ENCODE measurements around the gene A1CF.
"Not testable (repeated sequence)": the region's sequence is repeated elsewhere in the genome, so short reads cannot be mapped to it uniquely, and the experiment has no call there.

The A1CF gene

DNA sequence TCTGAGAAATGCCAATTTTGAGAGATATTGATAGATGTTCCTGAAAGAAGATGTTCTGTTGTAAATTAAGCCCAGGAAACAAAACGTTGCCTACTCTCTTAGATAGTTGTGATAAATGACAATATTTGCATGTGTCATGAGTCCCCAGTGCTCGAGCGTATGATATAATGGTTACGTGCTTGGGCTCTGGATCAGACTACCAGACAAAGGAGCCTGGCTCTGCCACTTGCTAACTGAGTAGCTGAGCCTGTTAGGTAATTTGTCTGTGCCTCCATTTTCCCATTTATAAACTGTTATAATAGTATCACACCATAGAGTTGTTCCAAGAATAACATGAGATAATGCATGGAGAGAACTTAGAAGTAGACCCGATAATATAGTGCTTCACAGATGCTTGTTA is 1.8 kb downstream of the A1CF start:
- Histone ChIP-seq H2AFZ (ENCODE audit: low read depth, low read length) (no peak overlapping the region), H3K9ac (ENCODE audit: low read length) (no peak overlapping the region), H4K20me1 (ENCODE audit: insufficient read depth, low read length) (no peaks in the 10 kb centered on the region), H3K4me2 (ENCODE audit: low read length) (no peak overlapping the region), H3K36me3 (replicated peaks; ENCODE audit: low read depth, low read length) (no peaks in the 10 kb centered on the region), H3K4me1 (ENCODE audit: low read length) (no peaks in the 10 kb centered on the region), H3K79me2 (ENCODE audit: low read length) (no peaks in the 10 kb centered on the region), H3K27me3 (ENCODE audit: low read depth, low read length) (peaks cover 5% of the 10 kb centered on the region; the same call in 1 of the 2 replicates), H3K9me3 (ENCODE audit: insufficient read depth, low read length) (no peaks in the 10 kb centered on the region), H3K27ac (ENCODE audit: low read length) (no peak overlapping the region), H3K4me3 (ENCODE audit: low read length) (no peak overlapping the region)
- TF ChIP-seq, protein P1, sequence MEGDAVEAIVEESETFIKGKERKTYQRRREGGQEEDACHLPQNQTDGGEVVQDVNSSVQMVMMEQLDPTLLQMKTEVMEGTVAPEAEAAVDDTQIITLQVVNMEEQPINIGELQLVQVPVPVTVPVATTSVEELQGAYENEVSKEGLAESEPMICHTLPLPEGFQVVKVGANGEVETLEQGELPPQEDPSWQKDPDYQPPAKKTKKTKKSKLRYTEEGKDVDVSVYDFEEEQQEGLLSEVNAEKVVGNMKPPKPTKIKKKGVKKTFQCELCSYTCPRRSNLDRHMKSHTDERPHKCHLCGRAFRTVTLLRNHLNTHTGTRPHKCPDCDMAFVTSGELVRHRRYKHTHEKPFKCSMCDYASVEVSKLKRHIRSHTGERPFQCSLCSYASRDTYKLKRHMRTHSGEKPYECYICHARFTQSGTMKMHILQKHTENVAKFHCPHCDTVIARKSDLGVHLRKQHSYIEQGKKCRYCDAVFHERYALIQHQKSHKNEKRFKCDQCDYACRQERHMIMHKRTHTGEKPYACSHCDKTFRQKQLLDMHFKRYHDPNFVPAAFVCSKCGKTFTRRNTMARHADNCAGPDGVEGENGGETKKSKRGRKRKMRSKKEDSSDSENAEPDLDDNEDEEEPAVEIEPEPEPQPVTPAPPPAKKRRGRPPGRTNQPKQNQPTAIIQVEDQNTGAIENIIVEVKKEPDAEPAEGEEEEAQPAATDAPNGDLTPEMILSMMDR (IDR thresholded peaks at IDR 0.05; ENCODE audit: low read depth, low read length): no peak
- TF ChIP-seq EZH2phosphoT487 (IDR thresholded peaks at IDR 0.05; ENCODE audit: low read depth): no peak

DNA sequence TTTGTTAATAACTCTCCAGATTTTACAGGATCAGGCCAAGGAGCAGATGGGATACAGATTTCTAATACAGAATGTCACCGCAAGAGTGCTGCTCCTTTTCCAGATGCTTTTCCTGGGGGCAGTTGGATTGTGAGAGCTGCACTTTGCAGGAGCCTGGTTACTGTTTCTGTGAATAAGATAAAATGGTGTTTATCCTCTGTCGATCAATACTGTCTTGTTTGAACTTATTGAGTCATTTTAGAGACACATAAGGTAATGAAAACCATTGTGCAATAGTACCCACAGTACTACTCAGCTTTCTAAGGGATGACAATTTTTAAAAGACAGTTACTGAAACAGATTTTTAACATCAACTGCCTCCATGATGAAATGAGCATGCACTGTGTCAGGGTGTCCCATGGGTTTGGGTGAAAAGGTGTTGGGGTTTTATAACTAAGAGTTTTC is 2.9 kb downstream of the A1CF start:
- Histone ChIP-seq H3K27ac (ENCODE audit: low read length) (no peak overlapping the region), H3K79me2 (ENCODE audit: low read length) (no peaks in the 10 kb centered on the region), H3K4me3 (ENCODE audit: low read length) (no peak overlapping the region), H2AFZ (ENCODE audit: low read depth, low read length) (no peak overlapping the region), H3K9ac (ENCODE audit: low read length) (no peak overlapping the region), H4K20me1 (ENCODE audit: insufficient read depth, low read length) (no peaks in the 10 kb centered on the region), H3K4me1 (ENCODE audit: low read length) (no peaks in the 10 kb centered on the region), H3K4me2 (ENCODE audit: low read length) (no peak overlapping the region), H3K36me3 (replicated peaks; ENCODE audit: low read depth, low read length) (no peaks in the 10 kb centered on the region), H3K27me3 (ENCODE audit: low read depth, low read length) (peaks cover 5% of the 10 kb centered on the region; the same call in 1 of the 2 replicates), H3K9me3 (ENCODE audit: insufficient read depth, low read length) (no peaks in the 10 kb centered on the region)
- TF ChIP-seq, protein P1 (IDR thresholded peaks at IDR 0.05; ENCODE audit: low read depth, low read length): no peak
- TF ChIP-seq EZH2phosphoT487 (IDR thresholded peaks at IDR 0.05; ENCODE audit: low read depth): no peak

DNA sequence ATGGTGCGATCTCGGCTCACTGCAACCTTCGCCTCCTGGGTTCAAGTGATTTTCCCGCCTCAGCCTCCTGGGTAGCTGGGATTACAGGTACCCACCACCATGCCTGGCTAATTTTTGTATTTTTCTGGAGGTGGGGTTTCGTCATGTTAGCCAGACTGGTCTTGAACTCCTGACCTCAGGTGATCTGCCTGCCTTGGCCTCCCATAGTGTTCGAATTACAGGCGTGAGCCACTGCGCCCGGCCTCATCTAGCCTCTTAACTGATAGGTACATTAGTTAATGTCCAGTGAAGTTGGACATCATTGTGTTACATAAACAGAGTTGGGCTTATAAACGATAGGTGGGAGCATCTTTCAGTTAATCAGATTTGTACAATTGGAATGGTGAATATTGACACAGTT is 4.4 kb downstream of the A1CF start:
- H3K4me2 ChIP-seq (ENCODE audit: low read length); H2AFZ ChIP-seq (ENCODE audit: low read depth, low read length); H3K4me3 ChIP-seq (ENCODE audit: low read length); H4K20me1 ChIP-seq (ENCODE audit: insufficient read depth, low read length); H3K4me1 ChIP-seq (ENCODE audit: low read length); H3K27ac ChIP-seq (ENCODE audit: low read length); H3K9me3 ChIP-seq (ENCODE audit: insufficient read depth, low read length); H3K9ac ChIP-seq (ENCODE audit: low read length); H3K36me3 ChIP-seq (replicated peaks; ENCODE audit: low read depth, low read length); H3K27me3 ChIP-seq (ENCODE audit: low read depth, low read length); H3K79me2 ChIP-seq (ENCODE audit: low read length): not testable (repeated sequence)

DNA sequence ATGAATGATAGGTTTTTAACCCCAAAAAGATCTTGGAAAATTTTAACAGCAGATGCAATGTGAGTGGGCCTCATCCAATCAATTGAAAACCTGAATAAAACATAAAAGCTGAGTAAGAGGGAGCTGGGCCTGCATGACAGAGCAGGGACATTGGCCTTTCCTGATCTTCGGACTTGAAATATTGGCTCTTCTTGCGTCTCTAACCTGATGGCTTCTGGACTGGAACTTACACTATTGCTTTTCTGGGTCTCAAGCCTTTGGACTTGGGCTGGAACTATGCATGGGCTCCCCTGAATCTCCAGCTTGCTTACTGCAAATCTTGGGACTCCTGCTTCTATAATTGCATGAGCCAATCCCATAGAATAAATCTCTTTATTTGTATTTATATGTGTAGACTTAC is 9.0 kb downstream of the A1CF start:
- H3K79me2 ChIP-seq (ENCODE audit: low read length): no peaks in the 10 kb centered on the region
- no peak overlapping the region for H3K4me3 ChIP-seq (ENCODE audit: low read length)
- H3K9ac ChIP-seq (ENCODE audit: low read length): no peak overlapping the region
- no peaks in the 10 kb centered on the region for H3K27me3 ChIP-seq (ENCODE audit: low read depth, low read length)
- no peak overlapping the region for H3K27ac ChIP-seq (ENCODE audit: low read length)
- no peaks in the 10 kb centered on the region for H3K9me3 ChIP-seq (ENCODE audit: insufficient read depth, low read length)
- H4K20me1 ChIP-seq (ENCODE audit: insufficient read depth, low read length): no peaks in the 10 kb centered on the region
- TF ChIP-seq, protein P1 (IDR thresholded peaks at IDR 0.05; ENCODE audit: low read depth, low read length): no peak
- no peak for TF ChIP-seq EZH2phosphoT487 (IDR thresholded peaks at IDR 0.05; ENCODE audit: low read depth)
- no peaks in the 10 kb centered on the region for H3K36me3 ChIP-seq (replicated peaks; ENCODE audit: low read depth, low read length)
- H3K4me1 ChIP-seq (ENCODE audit: low read length): no peaks in the 10 kb centered on the region
- no peak overlapping the region for H2AFZ ChIP-seq (ENCODE audit: low read depth, low read length)
- H3K4me2 ChIP-seq (ENCODE audit: low read length): no peak overlapping the region

DNA sequence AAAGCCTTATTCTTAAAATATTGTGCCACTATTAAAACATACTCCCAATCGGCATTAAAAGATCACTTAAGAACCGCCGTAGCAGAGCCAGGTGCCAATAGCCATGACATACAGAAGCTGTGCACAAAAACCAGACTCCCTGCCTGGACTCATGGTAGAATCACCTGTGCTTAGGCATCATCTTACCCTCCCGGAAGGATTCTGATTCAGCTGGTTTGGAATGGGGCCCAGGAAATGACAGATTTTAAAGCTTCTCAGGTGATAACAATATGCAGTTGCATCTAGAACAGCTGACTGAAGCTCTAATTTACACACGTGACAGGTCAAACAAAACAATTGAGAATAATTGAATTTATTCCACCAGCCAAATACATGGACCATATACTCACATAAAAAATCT is 10.7 kb downstream of the A1CF start:
- H3K4me1 ChIP-seq (ENCODE audit: low read length): no peaks in the 10 kb centered on the region
- no peak overlapping the region for H2AFZ ChIP-seq (ENCODE audit: low read depth, low read length)
- H3K9ac ChIP-seq (ENCODE audit: low read length): no peak overlapping the region
- H3K9me3 ChIP-seq (ENCODE audit: insufficient read depth, low read length): no peaks in the 10 kb centered on the region
- no peak overlapping the region for H3K4me3 ChIP-seq (ENCODE audit: low read length)
- no peak overlapping the region for H3K4me2 ChIP-seq (ENCODE audit: low read length)
- no peaks in the 10 kb centered on the region for H3K27me3 ChIP-seq (ENCODE audit: low read depth, low read length)
- no peaks in the 10 kb centered on the region for H3K36me3 ChIP-seq (replicated peaks; ENCODE audit: low read depth, low read length)
- H3K27ac ChIP-seq (ENCODE audit: low read length): no peak overlapping the region
- TF ChIP-seq, protein P1 (IDR thresholded peaks at IDR 0.05; ENCODE audit: low read depth, low read length): no peak
- no peak for TF ChIP-seq EZH2phosphoT487 (IDR thresholded peaks at IDR 0.05; ENCODE audit: low read depth)
- no peaks in the 10 kb centered on the region for H3K79me2 ChIP-seq (ENCODE audit: low read length)
- no peaks in the 10 kb centered on the region for H4K20me1 ChIP-seq (ENCODE audit: insufficient read depth, low read length)
